GM19025 (cell line): ENCODE measurements around the gene ATOSB.

Experiments
- ATAC-seq: cut with Tn5 transposase; IDR thresholded peaks from one replicate; pipeline ENCODE4 v1.9.1; 2021; ENCODE audit warnings: mild to moderate bottlenecking, low read depth, moderate library complexity; ENCODE audit not compliant: unreplicated experiment

The ATOSB gene

DNA sequence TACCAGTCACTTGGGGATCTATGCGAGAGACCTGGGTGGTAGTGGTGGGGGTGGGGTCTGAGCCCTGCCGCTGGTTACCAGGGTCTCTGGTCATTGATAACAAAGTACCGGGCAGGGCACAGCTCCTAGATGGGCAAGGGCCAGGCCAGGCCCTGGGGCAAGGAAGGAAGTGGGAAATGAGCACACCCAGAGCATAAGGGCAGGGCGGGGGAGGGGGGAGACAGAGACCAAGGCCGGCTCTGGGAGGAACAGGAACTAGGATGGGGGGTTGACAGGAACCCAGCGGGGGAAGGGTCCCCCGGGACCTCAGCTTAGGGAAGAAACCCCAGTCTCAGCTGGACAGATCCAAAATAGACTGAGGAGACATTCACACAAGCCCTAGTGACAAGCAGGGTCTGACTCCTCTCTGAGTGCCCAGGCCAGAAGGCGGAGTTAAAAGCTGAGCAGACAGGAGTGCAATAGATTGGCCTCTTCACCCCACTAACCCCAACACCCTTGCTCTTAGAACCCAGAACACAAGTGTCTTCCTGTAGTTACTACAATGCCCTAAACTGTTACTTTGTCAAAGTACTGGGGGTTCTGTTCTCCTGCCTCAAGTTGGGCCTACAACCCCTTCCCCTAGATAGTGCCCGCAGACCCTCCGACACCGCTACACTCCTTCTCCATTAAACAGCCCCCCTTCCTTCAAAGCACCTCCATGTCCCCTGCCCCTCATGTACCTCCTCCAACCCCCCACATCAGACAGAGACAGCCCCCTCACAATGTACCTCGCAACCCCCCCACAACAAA, 628 bp downstream of the ATOSB start:
- no peak for ATAC-seq

- ATAC-seq = no peak
These were observed 1.4 kb downstream of the ATOSB start for GRCh38 chr9:35114113-35114839.

DNA sequence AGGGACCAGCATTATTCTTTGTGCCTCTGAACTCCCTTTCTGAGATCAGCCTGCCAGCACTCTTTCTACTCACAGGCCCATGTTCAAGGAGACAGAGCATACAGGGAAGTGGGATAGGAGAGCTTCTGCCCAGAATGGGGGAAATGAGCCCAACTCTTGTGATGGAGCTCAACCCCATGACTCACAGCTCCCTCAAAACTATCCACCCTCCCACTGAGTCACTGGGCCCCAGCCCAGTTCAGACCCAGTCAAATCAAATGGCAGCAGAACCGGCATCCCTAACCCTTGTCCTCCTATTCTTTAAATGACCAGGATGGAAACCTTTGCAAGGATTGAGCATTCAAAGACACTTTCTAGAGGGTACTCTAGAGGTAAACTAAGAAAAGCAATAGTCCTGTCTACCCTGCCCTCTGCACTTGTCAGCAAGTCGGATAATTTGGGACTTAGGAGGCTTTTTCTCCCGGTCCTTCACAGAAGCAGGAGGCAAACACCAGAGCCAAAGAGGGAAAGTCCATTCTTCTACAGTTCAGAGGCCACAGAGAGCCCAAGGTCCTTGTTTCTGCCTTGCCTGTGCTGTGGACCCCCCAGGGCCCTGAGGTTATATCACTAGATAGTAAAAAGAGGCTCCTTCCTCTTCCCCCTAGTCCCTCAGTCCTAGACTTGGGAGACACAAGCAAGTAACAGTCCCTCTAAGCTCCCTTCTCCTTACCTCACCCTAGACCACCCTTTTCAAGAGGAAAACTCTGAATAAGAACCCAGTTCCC, 3.2 kb downstream of the ATOSB start:
- no peak for ATAC-seq

DNA sequence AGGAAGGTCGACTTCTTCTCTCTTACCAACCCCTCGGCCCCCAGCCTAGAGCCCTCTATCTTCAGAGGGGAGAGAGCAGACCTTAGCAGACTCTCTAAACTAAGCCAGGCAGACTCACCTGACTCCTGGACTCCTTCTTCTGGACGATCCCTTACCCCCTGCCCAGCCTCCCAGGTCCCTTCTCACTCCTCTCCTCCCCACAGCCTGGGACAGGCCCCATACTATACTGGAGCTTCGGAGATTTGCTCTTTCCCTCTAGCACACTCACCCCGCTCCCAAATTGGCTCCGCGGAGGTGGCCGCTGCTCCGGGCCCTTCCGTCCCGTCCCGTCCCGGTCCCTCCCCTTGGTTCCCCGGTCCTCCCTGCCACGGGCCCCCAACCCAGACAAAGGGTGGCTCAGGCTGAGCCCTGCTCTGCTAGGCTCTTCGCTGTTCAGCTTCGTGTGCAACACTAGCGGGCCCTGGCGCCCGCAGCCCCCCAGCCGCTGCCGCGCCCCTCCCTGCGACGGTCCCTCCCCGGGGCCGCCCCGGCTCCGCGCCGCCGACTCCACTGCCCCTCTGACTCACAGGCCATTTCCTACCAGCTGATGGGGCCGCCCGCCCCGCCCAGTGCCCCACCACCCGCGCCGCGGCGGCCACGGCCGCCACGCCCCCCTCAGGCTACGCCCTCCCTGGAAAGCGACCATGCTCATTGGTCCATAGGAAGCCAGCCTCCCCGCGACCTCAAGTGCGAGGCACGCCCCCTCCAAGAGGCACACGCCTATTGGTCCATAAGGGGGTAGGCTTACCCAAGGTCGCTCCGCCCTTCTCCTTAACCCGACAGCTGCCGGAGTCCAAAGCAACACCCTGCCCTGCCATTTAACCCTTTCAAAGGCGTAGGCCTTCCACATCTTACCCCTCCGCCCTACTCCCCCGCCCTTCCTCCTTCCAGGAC, 4.4 kb downstream of the ATOSB start:
- ATAC-seq = peak; percentile 82

DNA sequence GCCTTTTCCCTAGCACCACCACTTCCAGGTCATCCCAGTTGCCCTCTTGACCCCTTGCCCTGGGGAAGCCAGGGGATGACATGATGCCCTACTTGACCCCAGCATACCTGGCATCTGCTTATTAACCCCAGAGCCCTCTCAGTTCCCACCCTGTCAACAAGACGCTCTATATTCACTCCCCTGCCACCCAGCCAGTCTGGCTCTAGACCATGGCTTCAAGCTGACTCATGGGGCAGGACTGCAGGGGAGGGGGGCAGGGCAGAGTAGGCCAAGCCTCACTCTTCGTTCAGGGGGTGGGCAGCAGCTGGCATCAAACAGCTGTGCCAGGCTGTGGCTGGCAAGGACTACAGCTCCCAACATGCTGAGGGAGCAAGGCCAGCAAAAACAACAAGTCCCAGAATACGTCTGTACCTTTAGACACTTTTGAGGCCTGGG, 5.3 kb downstream of the ATOSB start:
- ATAC-seq = no peak

GRCh38 chr9:35108946-35109575, 6.6 kb downstream of the ATOSB start:
- no peak for ATAC-seq

GRCh38 chr9:35108461-35108860, 7.2 kb downstream of the ATOSB start:
- ATAC-seq = no peak

DNA sequence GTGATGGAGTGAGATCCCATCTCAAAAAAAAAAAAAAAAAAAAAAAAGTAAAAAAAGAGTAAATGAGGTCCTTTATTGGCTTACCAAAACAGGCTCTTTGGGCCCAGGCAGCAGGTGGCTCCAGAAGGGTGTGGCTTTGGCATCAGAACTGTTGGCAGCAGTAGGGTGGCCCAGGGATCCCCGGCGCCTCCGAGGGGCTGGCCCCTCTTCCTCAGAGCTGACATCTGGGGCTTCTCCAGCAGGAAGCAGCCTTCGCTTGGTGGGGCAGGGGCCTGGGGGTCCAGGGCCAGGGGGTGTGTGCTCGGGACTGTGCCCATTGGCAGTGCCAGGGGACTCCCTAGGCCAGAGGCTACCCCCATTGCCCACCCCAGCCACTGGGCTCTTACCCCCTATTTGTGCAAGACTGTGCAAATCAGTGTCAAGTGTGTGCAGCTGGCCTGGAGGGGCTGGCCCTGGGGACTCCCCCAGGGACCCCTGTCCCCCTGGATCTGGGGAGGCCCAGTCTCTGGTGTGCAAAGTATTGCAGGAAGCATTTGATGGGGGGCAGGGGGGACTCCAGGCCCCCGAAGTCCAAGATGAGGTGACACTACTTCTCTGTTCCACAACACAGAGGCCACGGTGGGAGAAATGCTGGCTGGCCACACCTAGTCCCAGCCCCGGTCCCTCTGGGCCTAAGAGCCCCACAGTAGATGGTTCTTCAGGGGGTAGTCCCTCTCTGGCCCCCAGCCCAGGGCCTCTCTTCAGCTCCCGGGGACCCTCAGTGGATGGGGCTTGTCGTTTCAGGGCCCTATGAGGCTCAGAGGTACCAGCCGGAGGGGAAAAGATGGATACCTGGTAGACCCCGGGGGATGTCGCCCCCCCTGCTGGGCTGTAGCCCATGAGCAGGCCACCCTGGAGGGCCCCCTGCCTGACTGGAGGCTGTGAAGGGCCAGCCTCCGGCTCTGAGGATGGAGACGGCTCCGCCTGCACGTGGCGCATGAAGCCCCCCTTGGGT, 8.1 kb downstream of the ATOSB start:
- ATAC-seq = no peak

DNA sequence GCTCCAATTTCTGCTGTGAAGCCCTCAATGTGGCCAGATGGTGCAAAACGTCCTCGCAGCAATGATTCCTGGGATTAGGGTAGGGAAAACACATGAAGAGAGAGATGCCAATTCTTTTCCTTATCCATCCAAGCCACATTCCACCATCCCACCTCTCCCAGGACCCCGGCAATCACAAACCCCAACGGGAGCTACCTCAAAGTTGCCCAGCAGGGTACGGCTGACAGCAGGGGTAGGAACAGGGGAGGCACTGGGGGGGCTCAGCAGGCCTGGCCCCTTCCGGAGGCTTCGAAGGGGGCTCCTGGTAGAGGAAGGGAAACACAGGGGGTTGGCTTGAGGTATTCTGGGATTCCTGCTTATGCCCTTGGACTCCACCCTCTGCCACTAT, 9.3 kb downstream of the ATOSB start:
- no peak for ATAC-seq

DNA sequence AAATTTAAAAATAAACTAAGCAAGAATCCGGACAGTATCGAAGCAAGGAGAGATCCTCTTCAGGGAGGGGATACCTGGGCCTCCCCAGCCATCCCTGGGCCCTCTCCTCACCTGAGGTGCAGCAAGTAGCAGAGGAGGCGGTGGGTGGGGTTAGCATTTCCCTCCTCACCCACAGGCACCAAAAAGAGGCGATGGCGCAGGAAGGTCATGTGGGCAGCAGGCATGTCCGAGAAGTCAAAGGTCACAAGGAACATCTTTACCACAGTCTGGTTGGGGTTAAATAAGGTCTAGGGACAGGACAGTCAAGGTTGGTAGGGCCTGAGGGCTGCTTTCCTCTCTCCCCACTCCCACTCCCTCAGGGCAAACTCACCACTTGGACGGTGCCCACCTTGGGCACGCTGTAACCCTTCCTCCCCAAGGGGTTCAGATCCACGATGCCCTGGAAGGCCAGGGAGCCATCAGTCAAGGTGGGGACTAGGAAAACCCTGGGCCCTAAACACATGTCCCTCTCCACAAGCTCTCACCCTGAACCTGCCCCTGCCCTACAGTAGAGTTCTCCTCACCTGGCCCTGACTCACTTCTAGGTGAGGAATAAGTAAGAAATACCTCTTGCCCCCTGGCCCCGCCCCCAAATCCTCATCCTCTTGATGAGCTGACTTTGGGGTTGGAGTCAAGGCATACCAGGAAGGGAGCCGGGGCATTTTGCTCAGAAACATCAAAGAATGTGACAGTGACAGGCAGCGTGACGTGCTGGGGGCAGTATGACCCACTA, 9.9 kb downstream of the ATOSB start:
- ATAC-seq = no peak

- ATAC-seq = no peak
These were observed 10.5 kb downstream of the ATOSB start for GRCh38 chr9:35105126-35105525.

DNA sequence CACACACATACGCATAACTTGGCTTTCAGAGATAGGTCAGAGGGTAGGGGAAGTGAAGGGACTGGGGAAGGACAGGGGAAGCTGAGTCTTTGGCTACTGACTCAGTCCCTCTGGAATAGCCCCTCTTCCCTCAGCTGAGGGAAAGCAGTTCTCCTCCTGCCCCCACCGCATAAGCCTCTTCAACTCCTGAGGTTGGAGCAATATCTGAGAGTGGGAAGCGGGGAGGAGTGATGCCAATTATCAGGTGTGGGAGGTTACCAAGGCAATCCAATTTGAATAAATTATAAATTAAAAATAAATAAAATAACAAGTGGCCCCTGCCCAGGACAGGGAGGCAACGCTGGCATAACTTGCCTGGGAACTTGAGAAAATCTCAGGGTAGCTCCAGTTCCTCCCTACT, 11.1 kb downstream of the ATOSB start:
- ATAC-seq = no peak

GRCh38 chr9:35103660-35104191, 11.9 kb downstream of the ATOSB start:
- ATAC-seq = no peak

DNA sequence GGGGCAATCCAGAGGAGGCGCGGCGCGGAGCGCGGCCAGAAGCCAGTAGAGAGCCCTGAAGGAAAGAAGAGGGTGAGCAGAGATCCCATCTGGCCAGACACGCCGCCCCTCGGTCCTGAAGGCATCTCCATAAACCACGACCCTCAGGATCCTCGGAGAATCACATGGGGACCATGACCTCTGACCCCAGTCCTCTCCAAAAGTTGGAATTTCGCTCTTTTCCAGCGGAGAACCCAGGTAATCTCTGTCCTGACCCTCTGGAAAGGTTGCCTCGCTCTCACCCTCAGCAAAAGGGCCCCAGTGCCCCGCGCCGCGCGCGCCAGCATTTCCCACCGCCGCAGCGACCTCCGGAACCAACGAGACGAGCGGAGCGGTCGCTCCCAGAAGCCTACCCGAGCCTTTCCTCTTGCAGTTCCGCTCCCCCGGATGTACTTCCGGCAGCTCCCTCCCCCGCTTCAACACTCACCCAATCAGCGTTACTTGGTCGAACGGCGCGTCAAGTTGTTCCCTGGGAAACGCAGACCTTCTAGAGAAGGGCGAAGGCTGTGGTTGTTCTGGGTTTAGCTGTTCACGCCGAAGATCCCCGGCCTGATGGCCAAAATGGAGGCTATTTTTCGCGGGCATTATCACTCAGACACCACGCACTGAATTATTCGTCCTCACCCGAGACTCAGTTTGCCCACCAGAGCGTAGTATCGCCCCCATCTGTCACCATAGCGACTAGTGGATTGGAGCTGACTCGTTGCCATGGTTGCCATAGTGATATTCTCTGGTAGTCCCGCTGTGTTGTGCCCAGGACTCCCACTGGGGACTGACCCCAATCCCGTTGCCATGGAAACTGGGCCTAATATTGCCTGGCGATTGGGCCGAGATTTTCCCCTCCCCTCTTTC, 12.6 kb downstream of the ATOSB start, which contains the start of gene STOML2:
Gene STOML2, minus strand, starts transcription at position 363 of the 891 bp plus-strand sequence. Its CDS starts 37 bp downstream, at position 326.
- peak; percentile 95 for ATAC-seq

- ATAC-seq = no peak
These were observed 13.2 kb downstream of the ATOSB start for GRCh38 chr9:35102465-35102768.

DNA sequence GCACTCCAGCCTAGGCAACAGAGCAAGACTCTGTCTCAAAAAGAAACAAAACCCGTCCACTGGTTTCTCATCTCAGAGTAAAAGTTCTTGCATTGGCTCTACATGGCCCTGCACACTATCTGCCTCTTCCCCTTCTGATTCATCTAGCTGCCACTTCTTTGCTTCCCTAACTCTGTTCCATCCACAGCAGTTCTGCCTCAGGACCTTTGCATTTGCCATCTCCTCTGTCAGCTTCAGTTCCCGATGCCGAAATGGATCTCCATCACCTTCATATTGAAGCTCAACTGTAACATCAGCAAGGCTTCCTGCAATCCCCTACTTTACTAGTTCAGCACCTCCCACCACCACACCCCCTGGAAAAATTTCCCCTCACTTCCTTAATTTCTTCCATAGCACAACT, 18.1 kb downstream of the ATOSB start:
- ATAC-seq = no peak
